H9 (cell line): Measurements from ENCODE around the gene VENTX. TPM values are rescaled to one million over a fixed set of nuclear protein-coding genes. Genes with fewer than 3 reads are reported as not detected.

ENCODE experiments used
- DNase-seq: peaks from one replicate; pipeline ENCODE4 v3.0.0-alpha.2; 2017
- H2AFZ ChIP-seq: one replicate; pipeline ENCODE4 v1.6.1; 2013; ENCODE audit warnings: mild to moderate bottlenecking, low read length, control low read depth, moderate library complexity
- H2AK5ac ChIP-seq: 2 replicates; pipeline ENCODE4 v1.6.1; 2013; ENCODE audit warnings: low read length, control low read depth, mixed read lengths; ENCODE audit not compliant: insufficient read length
- H2BK120ac ChIP-seq: one replicate; pipeline ENCODE4 v1.6.1; 2013; ENCODE audit warnings: low read depth, mild to moderate bottlenecking, low read length, control low read depth, inconsistent platforms; ENCODE audit not compliant: poor library complexity, severe bottlenecking
- H2BK12ac ChIP-seq: 2 replicates; pipeline ENCODE4 v1.6.1; 2013; ENCODE audit warnings: low read length, control low read depth, mixed read lengths, low read depth; ENCODE audit not compliant: insufficient read length
- H2BK15ac ChIP-seq: 2 replicates; pipeline ENCODE4 v1.6.1; 2013; ENCODE audit warnings: low read depth, low read length, control low read depth
- H2BK20ac ChIP-seq: one replicate; pipeline ENCODE4 v1.6.1; 2013; ENCODE audit warnings: low read depth, mild to moderate bottlenecking, low read length, control low read depth, inconsistent platforms; ENCODE audit not compliant: poor library complexity, severe bottlenecking
- H2BK5ac ChIP-seq: 2 replicates; pipeline ENCODE4 v1.6.1; 2013; ENCODE audit warnings: low read length, control low read depth, mixed read lengths; ENCODE audit not compliant: insufficient read length
- H3K14ac ChIP-seq: 2 replicates; pipeline ENCODE4 v1.6.1; 2013; ENCODE audit warnings: low read length, control low read depth; ENCODE audit not compliant: insufficient read depth
- H3K18ac ChIP-seq: 2 replicates; pipeline ENCODE4 v1.6.1; 2013; ENCODE audit warnings: low read depth, mild to moderate bottlenecking, mixed read lengths, low read length, control low read depth; ENCODE audit not compliant: insufficient read length
- H3K23ac ChIP-seq: 2 replicates; pipeline ENCODE4 v1.6.1; 2013; ENCODE audit warnings: low read length, control low read depth, mixed read lengths, low read depth; ENCODE audit not compliant: insufficient read length
- H3K23me2 ChIP-seq: 2 replicates; pipeline ENCODE4 v1.6.1; 2013; ENCODE audit warnings: low read depth, mild to moderate bottlenecking, mixed read lengths, low read length, control low read depth; ENCODE audit not compliant: insufficient read length, poor library complexity, severe bottlenecking
- H3K27ac ChIP-seq: 2 replicates; pipeline ENCODE4 v1.5.1; 2013; ENCODE audit warnings: low read length, control low read depth, mixed read lengths, low read depth; ENCODE audit not compliant: insufficient read length
- H3K27me3 ChIP-seq: 2 replicates; pipeline ENCODE4 v1.6.1; 2013; ENCODE audit warnings: low read length, control low read depth, inconsistent platforms; ENCODE audit not compliant: insufficient read depth
- H3K4ac ChIP-seq: 2 replicates; pipeline ENCODE4 v1.6.1; 2013; ENCODE audit warnings: low read depth, mild to moderate bottlenecking, control low read depth, inconsistent platforms, low read length, moderate library complexity
- H3K4me1 ChIP-seq: 2 replicates; pipeline ENCODE4 v1.6.1; 2013; ENCODE audit warnings: low read length, control low read depth, inconsistent platforms; ENCODE audit not compliant: insufficient read depth
- H3K4me2 ChIP-seq: 2 replicates; pipeline ENCODE4 v1.6.1; 2013; ENCODE audit warnings: low read length, control low read depth, mixed read lengths; ENCODE audit not compliant: insufficient read length, insufficient read depth
- H3K56ac ChIP-seq: 2 replicates; pipeline ENCODE4 v1.6.1; 2013; ENCODE audit warnings: low read depth, mild to moderate bottlenecking, mixed read lengths, low read length, control low read depth; ENCODE audit not compliant: insufficient read length
- H3K79me1 ChIP-seq: 2 replicates; pipeline ENCODE4 v1.6.1; 2013; ENCODE audit warnings: low read depth, mild to moderate bottlenecking, moderate library complexity, low read length, control low read depth, inconsistent platforms; ENCODE audit not compliant: insufficient read depth, poor library complexity, severe bottlenecking
- H3K79me2 ChIP-seq: 2 replicates; pipeline ENCODE4 v1.6.1; 2013; ENCODE audit warnings: low read length, control low read depth, inconsistent platforms; ENCODE audit not compliant: insufficient read depth
- H3K9ac ChIP-seq: 2 replicates; pipeline ENCODE4 v1.6.1; 2013; ENCODE audit warnings: low read length, control low read depth, mixed read lengths; ENCODE audit not compliant: insufficient read length; ENCODE audit errors: extremely low read depth
- H3K9me3 ChIP-seq: one replicate; pipeline ENCODE4 v1.6.1; 2013; ENCODE audit warnings: low read depth, low read length, inconsistent platforms; ENCODE audit not compliant: control insufficient read depth
- H3T11ph ChIP-seq: one replicate; pipeline ENCODE4 v1.6.1; 2013; ENCODE audit warnings: mild to moderate bottlenecking, low read length, control low read depth, inconsistent platforms
- H4K20me1 ChIP-seq: one replicate; pipeline ENCODE4 v1.6.1; 2013; ENCODE audit not compliant: control insufficient read depth, insufficient read length, insufficient read depth
- H4K5ac ChIP-seq: 2 replicates; pipeline ENCODE4 v1.6.1; 2013; ENCODE audit warnings: low read depth, mild to moderate bottlenecking, mixed read lengths, low read length, control low read depth; ENCODE audit not compliant: insufficient read length
- H4K8ac ChIP-seq: replicated peaks from 2 replicates; pipeline ENCODE4 v1.6.1; 2013; ENCODE audit warnings: low read length, control low read depth, mixed read lengths, low read depth; ENCODE audit not compliant: insufficient read length
- H4K91ac ChIP-seq: 2 replicates; pipeline ENCODE4 v1.6.1; 2013; ENCODE audit warnings: low read depth, mild to moderate bottlenecking, moderate library complexity, mixed read lengths, low read length, control low read depth; ENCODE audit not compliant: insufficient read length
- H3K27ac Mint-ChIP-seq, 3 experiments: 2 replicates in 2 of 3; 3 replicates in 1 of 3; pipeline ENCODE4 v1.8.0; 2020 to 2021; ENCODE audit warnings: mixed read lengths in 3 of 3, mild to moderate bottlenecking in 1 of 3, moderate library complexity in 1 of 3
- H3K27me3 Mint-ChIP-seq: 2 replicates; pipeline ENCODE4 v1.8.0; 2021; ENCODE audit warnings: low read depth, mild to moderate bottlenecking, moderate library complexity, mixed read lengths
- H3K36me3 Mint-ChIP-seq, 3 experiments: 2 replicates in 2 of 3; 3 replicates in 1 of 3; pipeline ENCODE4 v1.8.0; 2020 to 2021; ENCODE audit warnings: low read depth in 3 of 3, mixed read lengths in 3 of 3; ENCODE audit not compliant: insufficient read depth in 1 of 3
- H3K4me1 Mint-ChIP-seq, 2 experiments: 2 replicates each; pipeline ENCODE4 v1.8.0; 2020; ENCODE audit warnings: mixed read lengths in 2 of 2
- H3K4me3 Mint-ChIP-seq, 2 experiments: 2 replicates in 1 of 2; 3 replicates in 1 of 2; pipeline ENCODE4 v1.8.0; 2020 to 2021; ENCODE audit warnings: mild to moderate bottlenecking in 2 of 2, mixed read lengths in 2 of 2, moderate library complexity in 1 of 2
- H3K9me3 Mint-ChIP-seq, 2 experiments: 2 replicates in 1 of 2; 3 replicates in 1 of 2; pipeline ENCODE4 v1.8.0; 2020; ENCODE audit warnings: mild to moderate bottlenecking in 2 of 2, mixed read lengths in 2 of 2, moderate library complexity in 1 of 2
- CTCF ChIP-seq: fragments of 200-600 bp; sonication (generic); conservative IDR thresholded peaks from 3 replicates; pipeline ENCODE4 v1.8.0; 2021; ENCODE audit warnings: antibody characterized with exemption, mild to moderate bottlenecking
- WGBS: extraction: QIAGEN DNeasy Blood & Tissue Kit; methylation state at CpG from one replicate; pipeline ENCODE4 v1.1.7; 2013; ENCODE audit warnings: missing lambda C conversion rate, low lambda C conversion rate, mixed read lengths; ENCODE audit not compliant: insufficient read length; ENCODE audit errors: extremely low coverage; 5-methylcytosine and 5-hydroxymethylcytosine counted together
- total RNA-seq: library from RNA; stranded (reverse); gene quantifications from 2 replicates; pipeline ENCODE4 v1.2.1, GENCODE V29; 2021

The VENTX gene
- total RNA-seq, 1 experiment from 2014 or later: 10.9 TPM

- no peak overlapping the region for H3K27ac ChIP-seq
- no peak overlapping the region for H3K23ac ChIP-seq
- Mint-ChIP-seq H3K27me3 (peaks cover 19% of the 10 kb centered on the region), H3K9me3 (no peaks in the 10 kb centered on the region), H3K4me1 (peaks cover 0 to 10% of the 10 kb centered on the region in 2 experiments; a peak in 3 of 4 replicates), H3K36me3 (no peaks in the 10 kb centered on the region), H3K27ac (no peak overlapping the region), H3K4me3 (no peak overlapping the region)
- H2BK20ac ChIP-seq: no peak overlapping the region
- no peak overlapping the region for H2AK5ac ChIP-seq
- H3K18ac ChIP-seq: no peak overlapping the region
- no peak overlapping the region for H2BK5ac ChIP-seq
- no peaks in the 10 kb centered on the region for H3K4me1 ChIP-seq
- no peak for DNase-seq
- H3K4me2 ChIP-seq: no peak overlapping the region
- H3K23me2 ChIP-seq: peaks cover 1% of the 10 kb centered on the region
- H3K56ac ChIP-seq: no peak overlapping the region
- H4K8ac ChIP-seq: no peak overlapping the region
- no peaks in the 10 kb centered on the region for H3K9me3 ChIP-seq
- H4K91ac ChIP-seq: no peak overlapping the region
- no peak overlapping the region for H3T11ph ChIP-seq
- no peak overlapping the region for H2BK120ac ChIP-seq
- H3K4ac ChIP-seq: no peak overlapping the region
- no peak overlapping the region for H2AFZ ChIP-seq
- no peaks in the 10 kb centered on the region; the same call in 1 of the 2 replicates for H3K27me3 ChIP-seq
- H3K14ac ChIP-seq: no peak overlapping the region
- WGBS: no CpG with 5 or more reads among the region's 14 CpGs
- H2BK12ac ChIP-seq: no peak overlapping the region
- H3K79me2 ChIP-seq: no peaks in the 10 kb centered on the region
- H3K79me1 ChIP-seq: no peaks in the 10 kb centered on the region
- TF ChIP-seq CTCF: no peak
- H3K9ac ChIP-seq: no peak overlapping the region
- no peak overlapping the region for H2BK15ac ChIP-seq
- no peak overlapping the region for H4K5ac ChIP-seq
- H4K20me1 ChIP-seq: peaks cover 3% of the 10 kb centered on the region
Observed at GRCh38 chr10:133267293-133267692, 29.6 kb downstream of the VENTX start.
